ENCODE results near the gene AGRP.

- TF ChIP-seq, protein P1, sequence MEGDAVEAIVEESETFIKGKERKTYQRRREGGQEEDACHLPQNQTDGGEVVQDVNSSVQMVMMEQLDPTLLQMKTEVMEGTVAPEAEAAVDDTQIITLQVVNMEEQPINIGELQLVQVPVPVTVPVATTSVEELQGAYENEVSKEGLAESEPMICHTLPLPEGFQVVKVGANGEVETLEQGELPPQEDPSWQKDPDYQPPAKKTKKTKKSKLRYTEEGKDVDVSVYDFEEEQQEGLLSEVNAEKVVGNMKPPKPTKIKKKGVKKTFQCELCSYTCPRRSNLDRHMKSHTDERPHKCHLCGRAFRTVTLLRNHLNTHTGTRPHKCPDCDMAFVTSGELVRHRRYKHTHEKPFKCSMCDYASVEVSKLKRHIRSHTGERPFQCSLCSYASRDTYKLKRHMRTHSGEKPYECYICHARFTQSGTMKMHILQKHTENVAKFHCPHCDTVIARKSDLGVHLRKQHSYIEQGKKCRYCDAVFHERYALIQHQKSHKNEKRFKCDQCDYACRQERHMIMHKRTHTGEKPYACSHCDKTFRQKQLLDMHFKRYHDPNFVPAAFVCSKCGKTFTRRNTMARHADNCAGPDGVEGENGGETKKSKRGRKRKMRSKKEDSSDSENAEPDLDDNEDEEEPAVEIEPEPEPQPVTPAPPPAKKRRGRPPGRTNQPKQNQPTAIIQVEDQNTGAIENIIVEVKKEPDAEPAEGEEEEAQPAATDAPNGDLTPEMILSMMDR (IDR thresholded peaks at IDR 0.05), result no peak
- TF ChIP-seq POLR2A (IDR thresholded peaks at IDR 0.05), result no peak
Observed at GRCh38 chr16:67458121-67458641, 25.2 kb downstream of the AGRP start.
